Measurements from ENCODE around the gene OR8D1.

DNA sequence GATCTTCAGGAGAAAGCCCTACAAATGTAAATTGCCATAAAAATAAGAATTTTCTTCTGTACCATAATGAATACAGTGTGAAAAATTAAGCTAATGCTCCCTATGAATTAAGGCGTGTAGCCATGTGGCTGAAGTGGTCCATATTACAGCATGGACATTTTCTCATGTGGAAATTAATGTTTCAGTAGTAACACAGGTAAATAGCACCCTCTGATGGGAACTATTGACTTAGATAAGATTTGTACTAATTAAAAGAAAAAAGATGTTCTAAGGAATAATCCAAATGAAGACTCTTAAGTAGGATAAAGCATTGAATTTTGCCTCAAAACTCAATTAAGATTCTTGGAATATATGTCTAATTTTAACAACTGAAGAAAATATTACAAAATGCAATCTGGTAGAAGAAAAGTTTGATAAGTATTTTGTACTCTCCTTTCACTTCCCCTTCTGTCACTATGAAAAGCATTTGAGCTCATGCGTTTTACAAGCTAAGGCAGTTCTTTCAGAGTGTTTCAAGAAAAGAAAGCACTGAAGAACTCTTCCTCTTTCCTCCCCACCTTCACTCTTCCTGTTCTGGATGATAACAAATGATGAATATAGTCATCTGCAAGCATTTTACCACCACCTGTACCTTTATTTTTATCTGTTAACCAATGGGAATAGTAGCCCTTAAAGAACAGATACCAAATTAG is 16.2 kb upstream of the OR8D1 start:
- TF ChIP-seq POLR2AphosphoS5 (IDR thresholded peaks at IDR 0.05; ENCODE audit: low read depth, low read length), result no peak
- TF ChIP-seq POLR2A (IDR thresholded peaks at IDR 0.05; ENCODE audit: low read depth, low read length), result no peak
- TF ChIP-seq PAX5 (IDR thresholded peaks at IDR 0.05; ENCODE audit: insufficient read depth, low read length, severe bottlenecking), result no peak
- TF ChIP-seq SPI1 (IDR thresholded peaks at IDR 0.05; ENCODE audit: low read depth, low read length), result peak; percentile 95
- TF ChIP-seq TAF1 (IDR thresholded peaks at IDR 0.05; ENCODE audit: low read depth, low read length), result no peak
